Spinal cord (tissue), 10 donors: ENCODE measurements around the gene PTK7. TPM values are rescaled to one million over a fixed set of nuclear protein-coding genes. Genes with fewer than 3 reads are reported as not detected.

Experiments
- DNase-seq, 6 donors: peaks; one replicate each; pipeline versions ENCODE4 v3.0.0 to v3.0.0-alpha.2; 2013 to 2015; ENCODE audit warnings: low spot score in 6 of 6, low read depth in 4 of 6
- H3K27ac ChIP-seq: one replicate; pipeline ENCODE4 v1.5.1; 2013; ENCODE audit warnings: low read depth, low read length, control low read depth
- H3K27me3 ChIP-seq: one replicate; pipeline ENCODE4 v1.6.1; 2013; ENCODE audit warnings: low read length; ENCODE audit not compliant: control insufficient read depth, insufficient read depth
- H3K36me3 ChIP-seq: one replicate; pipeline ENCODE4 v1.6.1; 2013; ENCODE audit warnings: low read length; ENCODE audit not compliant: control insufficient read depth, insufficient read depth
- H3K4me1 ChIP-seq: one replicate; pipeline ENCODE4 v1.6.1; 2013; ENCODE audit warnings: low read length; ENCODE audit not compliant: control insufficient read depth, insufficient read depth
- H3K4me3 ChIP-seq: one replicate; pipeline ENCODE4 v1.5.1; 2013; ENCODE audit warnings: low read depth, low read length, control low read depth
- H3K9me3 ChIP-seq: one replicate; pipeline ENCODE4 v1.6.1; 2013; ENCODE audit warnings: low read length; ENCODE audit not compliant: control insufficient read depth, insufficient read depth
- WGBS: methylation state at CpG from one replicate; pipeline ENCODE4 v1.1.5; 2013; ENCODE audit warnings: missing lambda C conversion rate; ENCODE audit not compliant: insufficient coverage; 5-methylcytosine and 5-hydroxymethylcytosine counted together
- polyA plus RNA-seq, 2 donors: library from polyadenylated mRNA; unstranded; fragments of 120-200 nt; gene quantifications; one replicate each; pipeline ENCODE4 v1.2.1, GENCODE V29; 2013; ENCODE audit not compliant: insufficient read length in 2 of 2
- total RNA-seq, 2 donors: library from RNA; depleted of rRNA in 1 of 2; stranded (reverse); fragments of 120-200 nt in 1 of 2; fragments of >200 nt in 1 of 2; gene quantifications; one replicate each; pipeline versions ENCODE4 v1.2.3 to v1.2.4, GENCODE V29; 2013 to 2014
- donor health status: healthy.

The PTK7 gene
- total and polyA plus RNA-seq, 4 donors, result 43.7 to 126 (median 75.7) TPM

GRCh38 chr6:43204271-43205105, 128.4 kb downstream of the PTK7 start:
- Histone ChIP-seq H3K4me1 (no peaks in the 10 kb centered on the region), H3K4me3 (no peak overlapping the region), H3K27ac (no peak overlapping the region), H3K36me3 (peaks cover 51% of the 10 kb centered on the region), H3K9me3 (no peaks in the 10 kb centered on the region), H3K27me3 (no peaks in the 10 kb centered on the region)
- no peak for DNase-seq
- WGBS, result 93% methylated on average over 20 of the region's 23 CpGs

GRCh38 chr6:43205849-43206248, 129.7 kb downstream of the PTK7 start:
- H3K27me3 ChIP-seq, result no peaks in the 10 kb centered on the region
- H3K4me1 ChIP-seq, result no peaks in the 10 kb centered on the region
- no peak overlapping the region for H3K4me3 ChIP-seq
- peaks cover 40% of the 10 kb centered on the region for H3K36me3 ChIP-seq
- DNase-seq, result no peak
- no peaks in the 10 kb centered on the region for H3K9me3 ChIP-seq
- H3K27ac ChIP-seq, result no peak overlapping the region
- WGBS, result 89% methylated on average over 8 of the region's 10 CpGs

GRCh38 chr6:43207286-43207685, 131.2 kb downstream of the PTK7 start:
- Histone ChIP-seq H3K4me3 (no peak overlapping the region), H3K4me1 (no peaks in the 10 kb centered on the region), H3K27me3 (no peaks in the 10 kb centered on the region), H3K27ac (no peak overlapping the region), H3K9me3 (no peaks in the 10 kb centered on the region), H3K36me3 (peaks cover 40% of the 10 kb centered on the region)
- no CpG with 5 or more reads among the region's 2 CpGs for WGBS
- DNase-seq, result no peak

Other genes with a start within 250 kb of the PTK7 start
- 100 to 1,000 TPM; 105 to 117 TPM for gene RPL7L1, start 196.7 kb upstream of the PTK7 start, total RNA-seq
- 100 to 1,000 TPM; 105 to 111 TPM for gene RPL7L1, start 196.7 kb upstream of the PTK7 start, polyA plus RNA-seq
- under 1 TPM in 1 of 2 donors, not detected in 1; 0.50 TPM for gene PTCRA, start 160.3 kb upstream of the PTK7 start, total RNA-seq
- gene PTCRA, start 160.3 kb upstream of the PTK7 start, polyA plus RNA-seq, result under 1 TPM in 1 of 2 donors, not detected in 1; 0.29 TPM
- gene CNPY3, start 146.8 kb upstream of the PTK7 start, total RNA-seq, result 10 to 100 TPM; 20.5 to 35.3 TPM
- gene CNPY3, start 146.8 kb upstream of the PTK7 start, polyA plus RNA-seq, result 10 to 100 TPM; 51.0 to 60.3 TPM
- gene GNMT, start 115.6 kb upstream of the PTK7 start, total RNA-seq, result under 1 TPM; 0.20 to 0.99 TPM
- gene GNMT, start 115.6 kb upstream of the PTK7 start, polyA plus RNA-seq, result 1 to 10 TPM; 2.6 to 5.1 TPM
- 10 to 100 TPM; 17.7 to 21.1 TPM for gene PEX6, start 97.1 kb upstream of the PTK7 start, total RNA-seq
- gene PEX6, start 97.1 kb upstream of the PTK7 start, polyA plus RNA-seq, result 10 to 100 TPM; 26.7 to 29.5 TPM
- gene PPP2R5D, start 91.7 kb upstream of the PTK7 start, total RNA-seq, result 10 to 100 TPM; 42.9 to 56.6 TPM
- gene PPP2R5D, start 91.7 kb upstream of the PTK7 start, polyA plus RNA-seq, result 10 to 100 TPM; 80.3 to 86.8 TPM
- 100 to 1,000 TPM in 1 of 2 donors, 10 to 100 TPM in 1; 31.5 to 106 TPM for gene MEA1, start 62.4 kb upstream of the PTK7 start, total RNA-seq
- gene MEA1, start 62.4 kb upstream of the PTK7 start, polyA plus RNA-seq, result 100 to 1,000 TPM; 105 to 109 TPM
- 100 to 1,000 TPM; 106 to 121 TPM for gene KLHDC3, start 62.1 kb upstream of the PTK7 start, total RNA-seq
- gene KLHDC3, start 62.1 kb upstream of the PTK7 start, polyA plus RNA-seq, result 100 to 1,000 TPM; 133 to 136 TPM
- gene RRP36, start 54.7 kb upstream of the PTK7 start, total RNA-seq, result 10 to 100 TPM; 51.8 to 71.2 TPM
- 10 to 100 TPM; 71.7 to 74.4 TPM for gene RRP36, start 54.7 kb upstream of the PTK7 start, polyA plus RNA-seq
- gene CUL7, start 22.5 kb upstream of the PTK7 start, total RNA-seq, result 10 to 100 TPM; 15.2 to 36.1 TPM
- 10 to 100 TPM; 21.1 to 24.4 TPM for gene CUL7, start 22.5 kb upstream of the PTK7 start, polyA plus RNA-seq
- 10 to 100 TPM; 11.8 to 29.7 TPM for gene MRPL2, start 16.9 kb upstream of the PTK7 start, total RNA-seq
- 10 to 100 TPM; 50.3 to 57.1 TPM for gene MRPL2, start 16.9 kb upstream of the PTK7 start, polyA plus RNA-seq
- gene KLC4, start 16.7 kb upstream of the PTK7 start, total RNA-seq, result 10 to 100 TPM; 23.4 to 49.9 TPM
- 10 to 100 TPM; 42.8 to 77.4 TPM for gene KLC4, start 16.7 kb upstream of the PTK7 start, polyA plus RNA-seq
- gene SRF, start 95.0 kb downstream of the PTK7 start, total RNA-seq, result 10 to 100 TPM in 1 of 2 donors, 1 to 10 TPM in 1; 6.8 to 17.7 TPM
- gene SRF, start 95.0 kb downstream of the PTK7 start, polyA plus RNA-seq, result 10 to 100 TPM; 20.2 to 21.7 TPM
- 10 to 100 TPM; 20.8 to 43.2 TPM for gene CUL9, start 105.9 kb downstream of the PTK7 start, total RNA-seq
- 10 to 100 TPM; 42.2 to 68.5 TPM for gene CUL9, start 105.9 kb downstream of the PTK7 start, polyA plus RNA-seq
- gene DNPH1, start 153.2 kb downstream of the PTK7 start, total RNA-seq, result 10 to 100 TPM; 18.1 to 70.6 TPM
- 10 to 100 TPM; 63.9 to 70.1 TPM for gene DNPH1, start 153.2 kb downstream of the PTK7 start, polyA plus RNA-seq
- gene TTBK1, start 167.2 kb downstream of the PTK7 start, total RNA-seq, result 10 to 100 TPM in 1 of 2 donors, 1 to 10 TPM in 1; 6.1 to 12.3 TPM
- gene TTBK1, start 167.2 kb downstream of the PTK7 start, polyA plus RNA-seq, result 10 to 100 TPM; 26.3 to 29.9 TPM
- under 1 TPM; 0.20 to 0.28 TPM for gene SLC22A7, start 221.9 kb downstream of the PTK7 start, total RNA-seq
- 1 to 10 TPM in 1 of 2 donors, under 1 TPM in 1; 0.71 to 2.2 TPM for gene SLC22A7, start 221.9 kb downstream of the PTK7 start, polyA plus RNA-seq
- gene CRIP3, start 232.5 kb downstream of the PTK7 start, total RNA-seq, result 1 to 10 TPM; 5.7 to 8.4 TPM
- 10 to 100 TPM; 18.6 to 39.9 TPM for gene CRIP3, start 232.5 kb downstream of the PTK7 start, polyA plus RNA-seq